Activated CD4-positive, CD25-positive, alpha-beta regulatory T cell treated with anti-CD3 and anti-CD28 coated beads, Interleukin-2, amount 50 U/mL, for 72 hours (primary cell): Measurements from ENCODE around the gene ARHGAP28.
"Not testable (repeated sequence)": the region's sequence is repeated elsewhere in the genome, so short reads cannot be mapped to it uniquely, and the experiment has no call there.

Source experiments
- DNase-seq: peaks from one replicate; pipeline ENCODE4 v3.0.0; 2021

The ARHGAP28 gene

DNA sequence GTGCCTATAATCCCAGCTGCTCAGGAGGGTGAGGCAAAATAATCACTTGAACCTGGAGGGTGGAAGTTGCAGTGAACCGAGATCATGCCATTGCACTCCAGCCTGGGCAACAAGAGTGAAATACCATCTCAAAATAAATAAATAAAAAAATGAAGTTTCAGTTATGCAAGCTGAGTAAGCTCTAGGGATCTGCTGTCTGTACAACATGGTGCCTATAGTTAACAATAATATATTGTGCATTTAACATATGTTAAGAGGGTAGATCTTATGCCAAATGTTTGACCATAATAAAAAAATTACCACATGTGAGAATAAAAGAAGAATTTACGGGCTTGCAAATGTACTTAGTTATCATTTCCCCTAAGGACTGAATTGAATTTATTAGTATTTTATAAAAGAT, 208.9 kb downstream of the ARHGAP28 start:
- DNase-seq = not testable (repeated sequence)

DNA sequence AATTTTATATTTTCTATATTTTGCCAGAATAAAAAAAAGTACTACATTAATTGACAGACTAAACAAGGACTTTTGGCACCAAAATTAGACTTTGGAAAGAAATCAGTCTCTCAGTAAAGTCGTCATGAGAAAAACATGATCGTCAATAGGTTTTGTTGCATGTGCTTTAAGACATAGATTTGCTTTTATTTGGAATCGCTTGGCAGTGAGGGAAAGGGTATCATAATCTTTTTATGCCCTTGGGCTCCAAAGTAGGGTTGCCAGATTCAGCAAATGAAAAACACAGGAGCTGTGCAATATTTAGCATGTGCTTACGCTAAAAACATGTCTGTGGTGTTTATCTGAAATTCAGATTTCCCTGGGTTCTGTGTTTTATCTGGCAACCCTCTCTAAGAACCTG, 210.5 kb downstream of the ARHGAP28 start:
- no peak for DNase-seq

DNA sequence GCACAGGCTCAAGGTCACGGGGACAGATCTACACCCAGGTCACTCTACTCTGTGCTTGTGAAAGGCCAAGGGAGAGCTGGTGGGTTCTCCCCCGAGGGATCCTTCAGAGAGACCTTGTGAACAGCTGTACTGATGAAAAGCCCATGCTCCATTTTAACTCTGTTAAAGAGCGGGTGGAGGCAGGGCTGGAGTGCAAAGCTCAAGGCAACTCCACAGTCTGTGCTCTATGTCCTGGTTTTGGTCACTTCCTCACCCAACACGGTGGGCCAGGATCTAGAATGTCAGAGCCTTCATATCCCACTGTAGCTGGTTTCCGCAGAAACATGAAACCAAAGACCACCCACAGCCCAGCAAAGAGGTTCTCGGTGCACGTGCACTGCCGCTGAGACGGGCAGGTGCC, 210.9 kb downstream of the ARHGAP28 start:
- DNase-seq = no peak

DNA sequence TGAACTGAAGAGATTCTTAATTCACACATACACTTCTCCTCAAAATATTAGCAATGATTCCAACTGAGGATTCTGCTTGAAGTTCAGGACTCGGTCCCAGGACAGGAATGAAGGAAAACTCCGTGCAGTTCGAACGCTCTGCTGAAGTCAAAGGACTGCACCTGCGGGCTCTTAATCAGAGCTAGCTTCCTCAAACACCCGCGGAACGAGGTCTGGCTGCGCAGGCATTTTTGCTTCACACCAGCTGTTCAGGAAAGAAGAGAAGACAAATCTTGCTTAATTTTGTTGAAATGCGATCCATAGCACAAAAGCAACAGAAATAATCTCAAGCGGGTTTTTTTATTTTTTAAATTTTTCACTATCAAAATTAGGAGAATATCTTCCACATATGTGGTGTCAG, 212.5 kb downstream of the ARHGAP28 start:
- DNase-seq = no peak

GRCh38 chr18:6942742-6943141, 213.2 kb downstream of the ARHGAP28 start:
- DNase-seq = no peak

DNA sequence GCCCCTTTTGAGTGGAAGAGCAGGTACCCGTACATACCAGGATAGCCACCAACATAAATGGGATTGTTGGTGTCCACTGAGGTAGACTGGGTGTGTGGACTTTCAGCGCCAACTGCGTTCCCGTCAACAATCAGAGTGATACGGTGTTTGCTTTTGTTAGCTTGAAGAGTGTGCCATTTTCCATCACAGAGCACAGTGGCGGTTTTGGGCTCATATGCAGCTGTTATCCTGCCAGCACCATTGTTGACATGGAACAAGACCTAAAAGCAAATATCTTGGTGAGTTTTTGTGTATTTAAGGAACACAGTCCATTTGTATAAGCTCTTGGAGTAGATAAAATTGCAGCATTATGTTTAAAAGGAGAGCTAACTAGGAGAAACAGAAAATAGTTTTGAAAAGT, 213.6 kb downstream of the ARHGAP28 start:
- no peak for DNase-seq

GRCh38 chr18:6947338-6948030, 218.0 kb downstream of the ARHGAP28 start:
- no peak for DNase-seq

DNA sequence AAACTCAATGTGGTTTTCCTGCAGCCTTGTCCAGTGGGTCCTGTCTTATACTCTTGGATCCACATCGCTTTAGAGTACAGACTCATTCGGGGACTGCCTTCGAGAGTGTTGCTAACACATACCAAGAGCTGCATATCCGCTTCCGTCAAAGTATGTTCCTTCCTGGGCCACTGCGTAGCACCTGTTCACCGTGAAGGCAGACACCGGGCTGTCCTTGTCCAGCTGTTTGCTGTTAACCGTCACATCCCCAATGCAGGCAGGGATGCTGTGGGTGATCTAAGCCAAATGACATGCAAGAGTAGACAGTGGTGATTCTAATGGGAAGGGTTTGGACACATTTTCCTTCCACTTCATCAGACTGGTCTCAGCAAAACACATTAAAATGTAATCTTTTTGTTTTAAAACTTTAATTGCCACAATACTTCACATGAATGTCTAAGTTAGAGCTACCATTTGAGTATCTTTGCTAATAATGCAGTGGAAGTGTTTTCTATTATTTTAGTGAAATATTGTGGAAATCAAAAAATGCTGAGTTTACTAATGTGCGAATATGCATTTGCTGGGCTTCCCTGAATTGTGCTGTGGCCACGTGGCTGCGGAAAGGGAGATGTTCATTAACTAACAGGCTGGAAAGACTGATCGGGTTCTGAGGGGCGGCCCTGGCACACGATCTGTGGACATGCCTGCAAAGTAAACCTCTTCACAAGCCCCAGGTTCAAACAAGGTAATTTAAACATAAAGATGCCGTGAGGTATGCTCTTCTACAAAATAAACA, 219.0 kb downstream of the ARHGAP28 start:
- no peak for DNase-seq

GRCh38 chr18:6949800-6950586, 220.5 kb downstream of the ARHGAP28 start:
- DNase-seq = no peak

- DNase-seq = no peak
Measured at GRCh38 chr18:6950641-6951040, 221.1 kb downstream of the ARHGAP28 start.

DNA sequence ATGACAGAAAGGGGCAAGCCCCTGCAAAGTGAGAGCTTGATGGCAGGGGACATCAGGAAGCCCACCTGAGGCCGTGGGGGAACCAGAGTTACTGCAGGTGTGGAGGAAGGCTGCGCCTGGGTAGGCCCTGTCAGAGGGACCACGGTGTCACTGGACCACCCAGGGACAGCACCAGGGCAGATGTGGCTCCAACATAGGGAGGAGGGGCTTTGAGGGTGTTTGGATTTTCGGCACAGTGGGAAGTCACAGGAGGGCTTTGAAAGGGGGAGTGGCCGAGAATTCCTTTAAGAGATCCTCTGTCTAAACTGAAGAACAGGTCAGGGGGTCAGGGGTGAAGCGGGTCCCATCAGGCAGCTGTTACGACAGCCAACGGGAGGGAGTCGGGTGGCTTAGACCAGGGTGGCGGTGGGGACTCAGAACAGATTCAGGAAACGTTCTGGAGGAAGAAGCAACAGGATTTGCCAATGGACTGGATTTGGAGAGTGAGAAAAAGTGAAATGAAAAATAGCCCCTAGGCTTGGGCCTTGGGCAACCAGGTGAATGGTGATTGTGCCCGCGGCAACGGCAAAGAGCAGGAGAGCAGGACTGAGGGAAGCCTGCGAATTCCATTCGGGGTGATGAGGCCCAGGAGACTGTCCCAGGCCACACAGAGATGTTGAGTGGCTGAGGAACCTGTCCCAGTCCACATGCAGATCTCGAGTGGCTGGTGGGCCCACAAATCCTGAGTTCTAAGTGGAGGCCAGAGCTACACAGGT, 222.0 kb downstream of the ARHGAP28 start:
- DNase-seq = no peak

DNA sequence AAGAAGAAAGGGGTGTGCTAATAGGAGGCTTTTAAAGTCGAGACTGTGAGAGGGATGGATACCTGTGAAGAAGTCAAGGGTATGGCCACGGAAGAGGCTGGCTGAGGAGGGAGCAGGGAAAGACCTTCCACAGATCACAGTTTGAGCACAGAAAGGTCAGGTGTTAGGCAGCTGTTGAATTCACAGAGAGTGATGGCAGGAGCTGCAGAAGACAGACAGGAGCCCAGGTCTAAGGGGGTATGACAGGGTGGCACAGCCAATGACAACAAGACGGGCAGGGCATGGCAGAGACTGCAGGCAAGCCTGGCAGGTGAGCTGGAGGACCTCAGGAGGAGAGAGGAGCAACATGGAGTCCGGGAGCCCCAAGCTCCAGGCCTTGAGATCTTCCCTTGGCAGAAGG, 225.0 kb downstream of the ARHGAP28 start:
- no peak for DNase-seq

GRCh38 chr18:6955304-6955703, 225.8 kb downstream of the ARHGAP28 start:
- DNase-seq = no peak

DNA sequence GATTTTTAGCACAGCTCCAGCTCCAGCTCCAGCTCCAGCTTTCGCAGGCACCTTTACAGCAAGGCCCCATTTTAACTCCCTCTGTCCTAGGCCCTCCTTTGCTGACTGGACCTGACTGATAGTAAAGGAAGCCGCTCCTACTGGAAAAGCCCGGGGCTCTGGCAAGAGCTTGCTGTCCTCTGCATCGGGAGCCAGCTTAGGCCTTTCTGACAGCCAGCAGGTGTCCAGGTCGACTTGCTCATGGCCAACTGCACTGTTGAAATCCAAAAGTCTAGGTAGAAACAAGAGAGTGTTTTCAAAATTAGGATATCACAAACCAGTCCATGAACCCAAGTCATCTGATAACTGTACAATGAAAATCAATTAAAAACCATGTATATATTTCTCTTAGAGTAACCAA, 227.0 kb downstream of the ARHGAP28 start:
- no peak for DNase-seq

DNA sequence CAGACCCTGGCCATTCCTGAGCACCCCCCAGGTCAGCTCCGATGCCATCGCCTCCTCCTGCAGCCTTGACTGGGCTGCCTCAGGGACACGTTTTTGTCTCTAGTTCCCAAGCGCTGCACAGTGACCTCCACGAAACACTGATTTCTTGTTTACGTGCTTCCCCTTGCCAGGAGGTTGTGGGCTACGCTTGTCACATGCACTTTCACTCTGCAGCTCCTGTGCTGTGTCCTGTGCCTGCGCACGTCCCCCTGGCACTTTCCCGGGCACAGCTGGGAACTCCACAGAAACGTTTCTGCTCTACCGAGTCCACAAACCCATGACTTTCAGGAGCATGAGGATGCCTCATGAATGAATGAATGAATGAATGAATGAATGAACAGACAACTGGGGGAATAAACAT, 227.5 kb downstream of the ARHGAP28 start:
- DNase-seq = no peak

DNA sequence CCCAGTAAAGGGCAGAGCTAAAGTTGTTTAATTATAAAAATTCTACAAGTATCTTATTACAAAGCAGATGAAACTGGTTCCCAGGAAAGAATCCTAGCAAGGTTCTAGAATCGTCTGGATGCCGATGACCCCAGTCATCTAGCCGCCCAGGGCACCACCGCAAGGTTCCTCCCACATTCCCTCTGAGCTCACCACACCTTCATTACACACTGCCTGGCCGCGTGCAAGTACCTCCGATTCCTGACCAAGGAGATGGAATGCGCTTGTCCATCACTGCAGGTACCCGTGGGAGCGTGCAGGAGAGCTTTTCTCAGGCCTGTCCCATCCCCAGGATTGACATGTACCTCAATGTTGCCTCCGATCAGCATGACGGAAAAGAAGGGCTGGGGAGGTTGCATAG, 229.6 kb downstream of the ARHGAP28 start:
- DNase-seq = no peak

DNA sequence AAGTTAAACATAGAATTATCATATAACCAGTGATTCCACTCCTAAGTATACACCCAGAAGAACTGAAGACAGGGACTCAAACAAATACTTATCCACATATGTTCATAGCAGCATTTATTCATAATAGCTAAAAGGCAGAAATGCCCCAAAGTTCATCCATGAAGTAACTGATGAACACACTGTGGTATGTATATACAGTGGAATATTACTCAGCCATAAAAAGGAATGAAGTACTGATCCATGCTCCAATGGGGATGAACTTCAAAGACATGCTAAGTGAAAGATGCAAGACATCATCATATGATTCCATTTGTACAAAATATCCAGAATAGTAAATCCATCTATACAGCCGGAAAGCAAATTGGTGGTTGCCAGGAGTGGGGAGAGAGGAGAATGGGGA, 230.6 kb downstream of the ARHGAP28 start:
- DNase-seq = no peak

DNA sequence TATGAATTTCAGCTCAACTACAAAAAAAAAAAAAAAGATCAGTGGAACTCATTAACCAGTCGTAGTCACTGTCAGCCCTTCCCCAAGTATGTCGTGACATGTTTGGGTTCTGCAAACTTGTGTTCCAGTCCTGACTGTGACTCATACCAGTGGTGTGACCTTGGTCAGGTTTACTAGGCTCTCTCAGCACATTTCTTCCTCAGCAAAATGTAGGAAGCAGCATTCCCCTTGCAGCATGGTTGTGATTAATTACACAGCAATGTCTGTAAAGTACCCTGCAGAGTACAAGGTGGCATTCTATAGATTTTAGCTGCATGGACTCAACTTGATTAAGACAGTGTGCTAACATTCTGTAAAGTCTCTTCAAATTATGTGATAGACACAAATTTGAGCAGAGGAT, 231.1 kb downstream of the ARHGAP28 start:
- DNase-seq = no peak

GRCh38 chr18:6961331-6961730, 231.8 kb downstream of the ARHGAP28 start:
- no peak for DNase-seq

GRCh38 chr18:6962571-6963451, 233.3 kb downstream of the ARHGAP28 start:
- no peak for DNase-seq

DNA sequence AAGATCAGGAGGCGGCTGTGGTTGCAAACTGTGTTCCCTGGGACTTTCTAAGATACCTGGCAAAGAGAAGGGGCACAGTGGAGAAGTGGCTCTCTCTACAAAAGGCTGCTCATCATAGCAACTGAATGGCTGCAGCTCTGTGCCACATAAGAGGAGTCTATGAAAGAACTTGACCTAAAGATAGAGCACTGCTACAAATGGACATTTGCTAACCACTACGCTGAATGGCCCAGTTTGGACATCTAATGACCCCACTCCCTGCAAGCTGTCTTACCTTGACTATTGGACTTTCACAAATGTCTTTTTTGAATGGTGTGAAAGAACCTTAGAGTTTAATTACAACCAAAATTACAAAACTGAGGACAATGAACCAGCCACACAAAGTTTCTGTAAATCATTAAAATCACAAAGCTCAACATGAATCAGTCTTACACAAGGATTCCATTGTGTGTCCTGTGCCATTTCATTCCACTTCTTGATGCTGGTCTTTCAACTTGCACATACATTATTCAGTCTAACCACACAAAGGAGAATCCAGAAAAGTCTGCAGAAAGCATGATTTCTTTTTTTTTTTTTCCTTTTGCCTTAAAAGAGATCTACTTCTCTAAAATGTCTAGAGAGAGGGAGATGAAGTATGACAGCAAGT, 234.1 kb downstream of the ARHGAP28 start:
- DNase-seq = no peak
